ENCODE data around the gene FASTKD2.

DNA sequence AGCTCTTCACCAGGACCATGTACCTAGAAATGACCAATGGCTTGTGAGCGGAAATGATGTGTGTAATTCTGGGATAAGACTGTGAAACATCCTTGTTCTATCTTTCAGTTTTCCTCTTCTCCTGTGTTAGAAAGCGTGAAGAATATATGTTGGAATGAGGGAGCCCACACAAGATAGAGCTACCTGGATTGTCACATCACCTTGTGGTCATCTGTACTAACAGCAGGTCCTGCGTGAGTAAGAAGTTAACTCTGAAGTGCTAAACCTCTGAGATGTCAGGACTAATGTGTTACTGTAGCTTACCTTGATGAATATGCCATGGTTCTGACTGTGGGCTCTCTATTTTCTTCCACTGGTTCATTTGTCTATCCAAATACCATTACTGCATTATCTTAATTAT lies 75.6 kb downstream of the FASTKD2 start:
- TF ChIP-seq, protein P1, sequence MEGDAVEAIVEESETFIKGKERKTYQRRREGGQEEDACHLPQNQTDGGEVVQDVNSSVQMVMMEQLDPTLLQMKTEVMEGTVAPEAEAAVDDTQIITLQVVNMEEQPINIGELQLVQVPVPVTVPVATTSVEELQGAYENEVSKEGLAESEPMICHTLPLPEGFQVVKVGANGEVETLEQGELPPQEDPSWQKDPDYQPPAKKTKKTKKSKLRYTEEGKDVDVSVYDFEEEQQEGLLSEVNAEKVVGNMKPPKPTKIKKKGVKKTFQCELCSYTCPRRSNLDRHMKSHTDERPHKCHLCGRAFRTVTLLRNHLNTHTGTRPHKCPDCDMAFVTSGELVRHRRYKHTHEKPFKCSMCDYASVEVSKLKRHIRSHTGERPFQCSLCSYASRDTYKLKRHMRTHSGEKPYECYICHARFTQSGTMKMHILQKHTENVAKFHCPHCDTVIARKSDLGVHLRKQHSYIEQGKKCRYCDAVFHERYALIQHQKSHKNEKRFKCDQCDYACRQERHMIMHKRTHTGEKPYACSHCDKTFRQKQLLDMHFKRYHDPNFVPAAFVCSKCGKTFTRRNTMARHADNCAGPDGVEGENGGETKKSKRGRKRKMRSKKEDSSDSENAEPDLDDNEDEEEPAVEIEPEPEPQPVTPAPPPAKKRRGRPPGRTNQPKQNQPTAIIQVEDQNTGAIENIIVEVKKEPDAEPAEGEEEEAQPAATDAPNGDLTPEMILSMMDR (IDR thresholded peaks at IDR 0.05): no peak
- no peak for TF ChIP-seq POLR2AphosphoS5 (IDR thresholded peaks at IDR 0.05)
- no peak for TF ChIP-seq EP300 (IDR thresholded peaks at IDR 0.05)
- TF ChIP-seq POLR2A (IDR thresholded peaks at IDR 0.05): no peak

Measured in stomach (tissue), 4 donors.